Gastrocnemius medialis (tissue), 4 donors: ENCODE data around the gene EDC4.

Source experiments
- CTCF ChIP-seq, 5 experiments: fragments of 450-650 bp in 3 of 5; fragments of 200-600 bp in 2 of 5; sonication (generic) in 2 of 5; IDR thresholded peaks in 4 of 5; conservative IDR thresholded peaks in 1 of 5; 1 replicate in 4 of 5; 2 replicates in 1 of 5; pipeline ENCODE4 v1.5.1; 2016 to 2019; ENCODE audit warnings: antibody characterized with exemption in 5 of 5, mild to moderate bottlenecking in 3 of 5, moderate library complexity in 3 of 5
- POLR2A ChIP-seq, 2 donors: fragments of 450-650 bp; IDR thresholded peaks; one replicate each; pipeline ENCODE4 v1.6.1; 2017; ENCODE audit warnings: antibody characterized with exemption in 2 of 2, mild to moderate bottlenecking in 2 of 2, moderate library complexity in 2 of 2

GRCh38 chr16:67828651-67829050, 44.2 kb upstream of the EDC4 start:
- TF ChIP-seq CTCF (IDR thresholded peaks at IDR 0.05 in 4 of 5, conservative IDR thresholded peaks at IDR 0.05 in 1 of 5) (no peak), POLR2A (IDR thresholded peaks at IDR 0.05) (no peak)
